ENCODE measurements around the gene SKAP1. TPM values are rescaled to one million over a fixed set of nuclear protein-coding genes. Genes with fewer than 3 reads are reported as not detected.

SKAP1 gene
- total RNA-seq, 4 donors from 2014 or later = 1.2 to 6.4 (median 4.9) TPM; not detected in 1

DNA sequence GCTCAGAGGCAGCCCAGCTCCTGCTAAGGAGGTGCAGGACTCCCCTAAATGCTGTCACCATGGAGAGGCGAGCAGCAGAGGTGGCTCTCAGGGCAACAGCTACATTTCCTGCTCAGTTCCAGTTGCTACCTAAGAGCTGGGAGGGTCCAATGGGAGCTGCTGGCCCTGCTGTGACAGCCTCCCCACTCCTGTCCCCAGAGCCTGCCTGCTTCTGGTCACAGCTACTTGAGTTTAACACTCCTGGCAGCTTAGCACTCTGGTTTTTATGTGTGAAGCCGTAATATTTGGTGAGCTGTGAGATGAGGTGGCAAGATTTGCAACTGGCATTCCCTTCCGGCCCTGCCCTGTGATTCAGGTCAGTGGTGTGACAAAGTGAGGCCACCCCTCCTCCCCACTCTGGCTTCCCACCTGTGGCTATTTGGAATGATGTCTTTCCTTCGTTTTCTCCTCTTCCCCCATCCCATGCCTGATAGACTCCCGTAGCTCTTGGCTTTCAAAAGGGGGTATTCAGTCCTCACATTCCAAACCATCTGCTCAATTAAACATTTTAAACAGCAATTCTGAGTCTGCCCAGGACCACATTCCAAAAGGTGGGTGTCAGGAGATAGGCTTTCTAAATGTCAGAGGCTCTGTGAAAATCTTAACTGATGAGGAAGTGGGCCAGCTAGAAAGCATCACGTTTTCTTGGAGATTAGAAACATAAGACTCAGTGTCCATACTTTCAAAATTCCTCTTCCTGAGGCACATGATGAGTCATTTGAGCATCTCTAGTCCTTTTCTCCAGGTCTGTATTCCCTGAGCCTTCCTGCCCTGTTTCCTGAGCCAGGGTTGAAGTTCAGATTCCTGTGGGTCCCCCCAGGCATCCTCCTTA lies 42.6 kb upstream of the SKAP1 start:
- in situ Hi-C loops (cut with MboI; ENCODE audit: low pct_ligation_motif_present in 1 of 4, low pct_unique_long_range_greater_than_20kb in 1 of 4, low sequenced_read_pairs in 3 of 4) = no loop called here
- H3K4me1 ChIP-seq = no peaks in the 10 kb centered on the region
- intact Hi-C loops (cut with DNase I; ENCODE audit: low total_unique reads) = no loop called here
- no peak overlapping the region for H3K4me3 ChIP-seq
- TF ChIP-seq, protein P1, sequence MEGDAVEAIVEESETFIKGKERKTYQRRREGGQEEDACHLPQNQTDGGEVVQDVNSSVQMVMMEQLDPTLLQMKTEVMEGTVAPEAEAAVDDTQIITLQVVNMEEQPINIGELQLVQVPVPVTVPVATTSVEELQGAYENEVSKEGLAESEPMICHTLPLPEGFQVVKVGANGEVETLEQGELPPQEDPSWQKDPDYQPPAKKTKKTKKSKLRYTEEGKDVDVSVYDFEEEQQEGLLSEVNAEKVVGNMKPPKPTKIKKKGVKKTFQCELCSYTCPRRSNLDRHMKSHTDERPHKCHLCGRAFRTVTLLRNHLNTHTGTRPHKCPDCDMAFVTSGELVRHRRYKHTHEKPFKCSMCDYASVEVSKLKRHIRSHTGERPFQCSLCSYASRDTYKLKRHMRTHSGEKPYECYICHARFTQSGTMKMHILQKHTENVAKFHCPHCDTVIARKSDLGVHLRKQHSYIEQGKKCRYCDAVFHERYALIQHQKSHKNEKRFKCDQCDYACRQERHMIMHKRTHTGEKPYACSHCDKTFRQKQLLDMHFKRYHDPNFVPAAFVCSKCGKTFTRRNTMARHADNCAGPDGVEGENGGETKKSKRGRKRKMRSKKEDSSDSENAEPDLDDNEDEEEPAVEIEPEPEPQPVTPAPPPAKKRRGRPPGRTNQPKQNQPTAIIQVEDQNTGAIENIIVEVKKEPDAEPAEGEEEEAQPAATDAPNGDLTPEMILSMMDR (IDR thresholded peaks at IDR 0.05) = no peak
- TF ChIP-seq EP300 (IDR thresholded peaks at IDR 0.05; ENCODE audit: low read depth) = no peak
- TF ChIP-seq POLR2AphosphoS5 (IDR thresholded peaks at IDR 0.05) = no peak
- no peak for TF ChIP-seq POLR2A (IDR thresholded peaks at IDR 0.05)
- no peak overlapping the region for H3K27ac ChIP-seq
- H3K36me3 ChIP-seq = no peaks in the 10 kb centered on the region
- no peaks in the 10 kb centered on the region for H3K27me3 ChIP-seq
- H3K9me3 ChIP-seq = no peaks in the 10 kb centered on the region
- DNase-seq = no peak
- 76% methylated on average over 6 of the region's 6 CpGs; no CpG with 5 or more reads in 1 of the 2 donors for WGBS, 2 donors (ENCODE audit: low coverage in 1 of 2)

DNA sequence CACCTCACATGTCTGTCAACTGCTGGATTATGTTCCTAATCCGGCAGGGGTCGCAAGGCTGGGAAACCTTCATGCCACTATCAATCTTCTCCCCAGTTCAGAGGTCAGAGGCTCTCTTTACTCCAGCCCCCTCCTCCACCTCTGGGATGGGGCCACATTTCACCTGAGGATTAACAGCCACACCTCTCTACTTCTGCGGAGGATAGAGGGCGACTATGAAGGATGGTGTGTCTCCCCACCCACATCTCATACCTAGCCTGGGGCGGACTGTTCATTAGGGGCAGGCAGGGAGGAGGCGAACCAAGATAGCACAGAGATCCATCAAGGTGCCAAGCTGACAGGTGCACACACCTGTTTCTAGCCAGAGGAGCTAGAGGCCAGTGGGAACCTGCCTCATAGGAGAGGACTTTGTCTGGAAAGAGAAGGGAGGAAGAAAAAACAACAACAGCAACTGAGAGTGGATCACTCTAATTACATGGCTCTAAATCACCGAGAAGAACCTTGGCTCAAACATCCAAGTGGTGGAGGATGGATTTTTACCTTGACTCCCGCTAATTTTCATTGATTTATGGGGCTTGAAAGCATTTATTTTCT lies 41.9 kb upstream of the SKAP1 start:
- TF ChIP-seq, protein P1 (IDR thresholded peaks at IDR 0.05) = no peak
- TF ChIP-seq POLR2AphosphoS5 (IDR thresholded peaks at IDR 0.05) = no peak
- no peak for TF ChIP-seq POLR2A (IDR thresholded peaks at IDR 0.05)
- 60 to 87% methylated on average over 2 to 8 of the region's 8 CpGs for WGBS, 2 donors (ENCODE audit: low coverage in 1 of 2)
- intact Hi-C loops (cut with DNase I; ENCODE audit: low total_unique reads) = no loop called here

DNA sequence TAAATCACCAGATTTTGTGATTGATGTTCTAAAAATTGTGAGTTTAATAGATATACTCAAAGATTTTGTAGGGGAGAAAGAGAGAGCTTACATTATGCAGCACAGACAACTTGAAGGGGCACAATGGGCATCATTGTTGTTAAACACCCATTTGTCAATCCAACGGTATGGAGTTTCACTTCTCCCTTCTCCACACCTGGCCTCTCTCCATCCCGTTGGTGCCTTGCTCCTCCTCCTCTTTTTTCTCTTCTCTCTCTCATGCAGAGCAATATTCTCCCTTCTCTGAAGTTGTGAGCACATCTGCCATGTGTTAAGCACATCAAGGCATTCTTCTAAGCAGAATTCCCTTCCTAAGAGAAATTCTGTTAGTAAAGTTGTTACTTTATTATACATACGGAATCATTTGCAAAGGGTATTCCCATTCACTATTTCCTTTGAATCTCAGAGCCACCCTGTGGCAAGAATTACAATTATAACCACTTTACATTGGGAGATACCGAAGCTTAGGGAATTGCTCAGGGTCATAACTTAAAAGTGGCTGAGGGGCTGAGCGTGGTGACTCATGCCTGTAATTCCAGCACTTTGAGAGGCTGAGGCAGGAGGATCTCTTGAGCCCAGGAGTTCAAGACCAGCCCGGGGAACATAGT lies 40.5 kb upstream of the SKAP1 start:
- 34 to 43% methylated on average over 3 to 6 of the region's 6 CpGs for WGBS, 2 donors (ENCODE audit: low coverage in 1 of 2)
- Histone ChIP-seq H3K4me3 (no peak overlapping the region), H3K4me1 (no peaks in the 10 kb centered on the region), H3K27me3 (no peaks in the 10 kb centered on the region), H3K36me3 (no peaks in the 10 kb centered on the region), H3K9me3 (no peaks in the 10 kb centered on the region), H3K27ac (no peak overlapping the region)
- no peak for DNase-seq
- TF ChIP-seq POLR2AphosphoS5 (IDR thresholded peaks at IDR 0.05) = no peak
- intact Hi-C loops (cut with DNase I; ENCODE audit: low total_unique reads) (no loop called here), in situ Hi-C loops (cut with MboI; ENCODE audit: low pct_ligation_motif_present in 1 of 4, low pct_unique_long_range_greater_than_20kb in 1 of 4, low sequenced_read_pairs in 3 of 4) (no loop called here)

More for the DNA sequence above, 41.9 kb upstream of the SKAP1 start:
- no peak overlapping the region for H3K4me3 ChIP-seq
- H3K27me3 ChIP-seq = no peaks in the 10 kb centered on the region
- no peak for DNase-seq
- H3K27ac ChIP-seq = no peak overlapping the region
- in situ Hi-C loops (cut with MboI; ENCODE audit: low pct_ligation_motif_present in 1 of 4, low pct_unique_long_range_greater_than_20kb in 1 of 4, low sequenced_read_pairs in 3 of 4) = no loop called here
- no peaks in the 10 kb centered on the region for H3K36me3 ChIP-seq
- H3K4me1 ChIP-seq = no peaks in the 10 kb centered on the region
- no peaks in the 10 kb centered on the region for H3K9me3 ChIP-seq

DNA sequence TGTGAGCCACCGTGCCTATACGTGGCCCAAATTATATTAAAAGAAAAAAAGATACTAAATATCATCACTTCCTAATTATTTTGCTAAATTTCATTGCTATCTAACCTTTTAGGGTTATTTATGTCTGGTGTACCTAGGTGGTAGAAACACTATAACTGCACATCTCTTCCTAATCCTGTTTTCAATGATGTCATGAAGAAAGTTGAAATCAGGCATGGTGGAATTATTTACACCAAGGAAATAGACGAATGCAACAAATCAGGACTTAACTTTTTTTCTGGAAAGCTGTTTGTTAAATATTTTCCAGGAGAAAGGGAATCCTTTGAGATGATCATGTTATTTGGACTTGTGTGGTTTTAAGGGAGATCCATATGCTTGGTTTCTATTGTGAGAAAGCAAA lies 39.2 kb upstream of the SKAP1 start:
- 82 to 90% methylated on average over 3 of the region's 3 CpGs for WGBS, 2 donors (ENCODE audit: low coverage in 1 of 2)
- Histone ChIP-seq H3K27me3 (no peaks in the 10 kb centered on the region), H3K4me3 (no peak overlapping the region), H3K4me1 (no peaks in the 10 kb centered on the region), H3K27ac (no peak overlapping the region), H3K36me3 (no peaks in the 10 kb centered on the region), H3K9me3 (no peaks in the 10 kb centered on the region)
- TF ChIP-seq POLR2AphosphoS5 (IDR thresholded peaks at IDR 0.05) = no peak
- TF ChIP-seq EP300 (IDR thresholded peaks at IDR 0.05; ENCODE audit: low read depth) = no peak
- TF ChIP-seq POLR2A (IDR thresholded peaks at IDR 0.05) = no peak
- TF ChIP-seq, protein P1 (IDR thresholded peaks at IDR 0.05) = no peak
- in situ Hi-C loops (cut with MboI; ENCODE audit: low pct_ligation_motif_present in 1 of 4, low pct_unique_long_range_greater_than_20kb in 1 of 4, low sequenced_read_pairs in 3 of 4) = no loop called here
- DNase-seq = no peak
- intact Hi-C loops (cut with DNase I; ENCODE audit: low total_unique reads) = no loop called here
